Testis (tissue), 3 donors: Measurements from ENCODE around the gene WAPL. TPM values are rescaled to one million over a fixed set of nuclear protein-coding genes. Genes with fewer than 3 reads are reported as not detected.

Experiments
- DNase-seq: peaks from one replicate; pipeline ENCODE4 v3.0.0-alpha.2; 2019
- H3K27ac ChIP-seq, 2 donors: fragments of 200-600 bp; sonication (generic); one replicate each; pipeline ENCODE4 v1.5.1; 2019
- H3K27me3 ChIP-seq: fragments of 200-600 bp; sonication (generic); one replicate; pipeline ENCODE4 v1.5.1; 2019
- H3K36me3 ChIP-seq: fragments of 200-600 bp; sonication (generic); one replicate; pipeline ENCODE4 v1.5.1; 2017; ENCODE audit warnings: low read depth; ENCODE audit errors: missing control alignments
- H3K4me1 ChIP-seq: fragments of 200-600 bp; sonication (generic); one replicate; pipeline ENCODE4 v1.5.1; 2019
- H3K4me3 ChIP-seq, 2 donors: fragments of 200-600 bp; sonication (generic); one replicate each; pipeline ENCODE4 v1.5.1; 2017 to 2019
- H3K9me3 ChIP-seq: fragments of 200-600 bp; sonication (generic); one replicate; pipeline ENCODE4 v1.5.1; 2017
- POLR2A ChIP-seq: fragments of 450-650 bp; IDR thresholded peaks from one replicate; pipeline ENCODE4 v1.6.1; 2017; ENCODE audit warnings: antibody characterized with exemption, mild to moderate bottlenecking, moderate library complexity
- WGBS, 2 donors: methylation state at CpG; one replicate each; pipeline ENCODE4 v1.1.5; 2018; 5-methylcytosine and 5-hydroxymethylcytosine counted together
- intact Hi-C: fragments of 100-400 bp; cut with DNase I; formaldehyde crosslinking; loops from one replicate; pipeline ENCODE4 v1.15.1; 2023; ENCODE audit warnings: low total_unique reads
- polyA plus RNA-seq: library from polyadenylated mRNA; stranded (reverse); fragments of 350-450 nt; fragmentation: Illumina TruSeq; extraction: RNeasy Lipid Tissue Mini Kit (QIAGEN cat#74804); gene quantifications from one replicate; pipeline ENCODE4 v1.2.3, GENCODE V29; 2014; ENCODE audit warnings: low read depth, low replicate concordance; ENCODE audit not compliant: insufficient read depth
- total RNA-seq, 2 donors: library from RNA; depleted of rRNA; stranded (reverse); fragments of >200 nt; gene quantifications; one replicate each; pipeline ENCODE4 v1.2.3, GENCODE V29; 2016
- TF ChIP-seq, protein P1 (sequence below), 3 experiments: fragments of 450-650 bp in 2 of 3; fragments of 200-600 bp in 1 of 3; sonication (generic) in 1 of 3; IDR thresholded peaks; one replicate each; pipeline ENCODE4 v1.5.1; 2016 to 2019; ENCODE audit warnings: antibody characterized with exemption in 3 of 3, mild to moderate bottlenecking in 2 of 3, moderate library complexity in 1 of 3

WAPL gene
- total and polyA plus RNA-seq, 3 donors from 2014 or later = 65.7 to 89.8 (median 80.8) TPM

DNA sequence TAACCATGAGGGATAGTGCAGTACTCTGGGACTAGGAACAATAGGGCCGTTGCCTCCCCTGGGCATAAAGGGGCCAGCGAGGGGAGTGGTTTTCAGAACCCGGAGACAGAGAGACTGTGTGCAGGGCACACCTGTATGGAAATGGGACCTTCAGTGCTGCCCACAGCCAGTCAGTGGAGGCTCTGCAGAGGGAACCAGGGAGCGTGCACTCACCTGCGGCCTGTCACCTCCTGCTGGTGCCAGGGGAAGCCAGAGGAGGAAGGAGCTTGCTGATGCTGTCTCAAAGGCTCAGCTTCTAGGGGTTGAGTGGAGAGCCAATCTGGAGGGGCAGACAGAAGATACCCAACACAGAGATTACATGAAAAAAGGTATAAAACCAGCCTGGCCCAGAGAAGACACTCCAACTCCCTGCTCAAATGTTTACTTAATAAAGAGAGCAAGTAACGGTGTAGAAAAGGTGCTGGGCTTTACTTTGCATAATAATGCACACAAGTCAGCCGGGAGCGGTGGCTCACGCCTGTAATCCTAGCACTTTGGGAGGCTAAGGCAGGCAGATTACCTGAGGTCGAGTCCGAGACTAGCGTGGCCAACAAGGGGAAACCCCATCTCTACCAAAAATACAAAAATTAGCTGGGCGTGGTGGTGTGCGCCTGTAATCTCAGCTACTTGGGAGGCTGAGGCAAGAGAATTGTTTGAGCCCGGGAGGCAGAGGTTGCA lies 35.5 kb upstream of the WAPL start:
- 93 to 94% methylated on average over 15 of the region's 15 CpGs for WGBS, 2 donors
- TF ChIP-seq, protein P1, sequence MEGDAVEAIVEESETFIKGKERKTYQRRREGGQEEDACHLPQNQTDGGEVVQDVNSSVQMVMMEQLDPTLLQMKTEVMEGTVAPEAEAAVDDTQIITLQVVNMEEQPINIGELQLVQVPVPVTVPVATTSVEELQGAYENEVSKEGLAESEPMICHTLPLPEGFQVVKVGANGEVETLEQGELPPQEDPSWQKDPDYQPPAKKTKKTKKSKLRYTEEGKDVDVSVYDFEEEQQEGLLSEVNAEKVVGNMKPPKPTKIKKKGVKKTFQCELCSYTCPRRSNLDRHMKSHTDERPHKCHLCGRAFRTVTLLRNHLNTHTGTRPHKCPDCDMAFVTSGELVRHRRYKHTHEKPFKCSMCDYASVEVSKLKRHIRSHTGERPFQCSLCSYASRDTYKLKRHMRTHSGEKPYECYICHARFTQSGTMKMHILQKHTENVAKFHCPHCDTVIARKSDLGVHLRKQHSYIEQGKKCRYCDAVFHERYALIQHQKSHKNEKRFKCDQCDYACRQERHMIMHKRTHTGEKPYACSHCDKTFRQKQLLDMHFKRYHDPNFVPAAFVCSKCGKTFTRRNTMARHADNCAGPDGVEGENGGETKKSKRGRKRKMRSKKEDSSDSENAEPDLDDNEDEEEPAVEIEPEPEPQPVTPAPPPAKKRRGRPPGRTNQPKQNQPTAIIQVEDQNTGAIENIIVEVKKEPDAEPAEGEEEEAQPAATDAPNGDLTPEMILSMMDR (IDR thresholded peaks at IDR 0.05) = no peak
- TF ChIP-seq POLR2A = no peak
- intact Hi-C loops = no loop called here

DNA sequence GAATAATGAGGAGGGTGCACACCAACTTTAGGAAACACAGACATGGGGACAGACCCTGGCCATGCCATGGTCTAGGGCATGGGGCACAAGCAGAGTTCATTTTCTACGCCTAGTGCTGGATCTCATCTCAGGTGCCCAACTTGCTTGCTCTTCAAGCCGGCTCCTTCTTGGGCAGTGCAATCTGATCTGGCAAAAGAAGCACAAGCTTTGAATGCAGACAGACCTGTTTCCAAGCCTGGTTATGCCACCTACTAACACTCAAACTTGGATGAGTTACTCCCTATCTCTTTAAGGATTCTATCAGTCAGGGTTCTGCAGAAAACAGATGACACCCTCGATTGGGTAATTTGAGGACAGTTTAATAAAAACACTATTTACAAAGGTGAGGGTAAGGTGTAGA lies 34.9 kb upstream of the WAPL start:
- H3K27me3 ChIP-seq = no peaks in the 10 kb centered on the region
- no peak overlapping the region for H3K4me3 ChIP-seq
- H3K4me1 ChIP-seq = no peaks in the 10 kb centered on the region
- WGBS, 2 donors = 80 to 86% methylated on average over 3 of the region's 3 CpGs
- no peaks in the 10 kb centered on the region for H3K36me3 ChIP-seq
- TF ChIP-seq, protein P1 (IDR thresholded peaks at IDR 0.05) = no peak
- TF ChIP-seq POLR2A = no peak
- intact Hi-C loops = no loop called here
- no peak overlapping the region for H3K27ac ChIP-seq
- no peaks in the 10 kb centered on the region for H3K9me3 ChIP-seq
- no peak for DNase-seq

More for the DNA sequence above, 35.5 kb upstream of the WAPL start:
- Histone ChIP-seq H3K27me3 (no peaks in the 10 kb centered on the region), H3K4me1 (no peaks in the 10 kb centered on the region), H3K27ac (no peak overlapping the region), H3K4me3 (no peak overlapping the region), H3K36me3 (no peaks in the 10 kb centered on the region), H3K9me3 (no peaks in the 10 kb centered on the region)
- no peak for DNase-seq

DNA sequence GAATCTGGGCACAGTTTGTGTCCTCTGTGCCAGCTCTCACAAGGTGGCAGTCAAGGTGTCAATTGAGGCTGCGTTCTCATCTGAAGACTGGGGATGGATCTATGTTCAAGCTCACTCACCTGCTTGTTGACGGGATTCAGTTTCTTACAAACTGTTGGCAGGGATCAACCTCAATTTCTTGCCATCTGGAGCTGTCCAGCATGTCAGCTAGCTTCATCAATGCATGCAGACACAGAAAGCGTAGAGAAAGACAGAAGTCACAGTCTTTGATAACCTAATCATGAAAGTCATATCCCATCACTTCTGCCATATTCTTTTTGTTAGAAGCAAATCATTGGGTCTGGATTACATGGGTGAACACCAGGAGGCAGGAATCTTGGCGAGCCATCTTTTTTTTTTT lies 32.0 kb upstream of the WAPL start:
- TF ChIP-seq POLR2A = no peak
- Histone ChIP-seq H3K27ac (no peak overlapping the region), H3K27me3 (no peaks in the 10 kb centered on the region), H3K4me1 (no peaks in the 10 kb centered on the region), H3K36me3 (no peaks in the 10 kb centered on the region), H3K4me3 (no peak overlapping the region), H3K9me3 (no peaks in the 10 kb centered on the region)
- DNase-seq = no peak
- 82% methylated on average over 4 of the region's 4 CpGs for WGBS, 2 donors
- intact Hi-C loops = no loop called here

DNA sequence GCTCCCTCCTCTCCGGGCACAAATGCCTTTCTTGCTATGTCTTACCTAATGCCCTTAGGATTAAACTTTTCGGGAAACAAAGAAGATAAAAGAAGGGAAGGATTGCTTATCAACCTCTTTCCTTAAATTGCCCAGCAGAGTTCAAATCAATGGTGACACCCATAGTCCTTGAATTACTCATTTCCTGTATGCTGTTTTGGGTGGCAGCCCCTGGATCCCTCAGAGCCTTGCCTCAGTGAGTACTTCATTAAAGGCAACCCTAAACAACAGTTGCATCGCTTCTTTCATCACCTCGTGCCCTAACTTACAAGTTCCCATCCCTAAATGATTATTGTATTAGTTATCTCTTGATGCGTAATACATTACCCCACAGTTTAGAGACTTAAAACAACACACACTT lies 31.6 kb upstream of the WAPL start:
- H3K9me3 ChIP-seq = no peaks in the 10 kb centered on the region
- WGBS, 2 donors = 71 to 72% methylated on average over 5 of the region's 5 CpGs
- DNase-seq = no peak

DNA sequence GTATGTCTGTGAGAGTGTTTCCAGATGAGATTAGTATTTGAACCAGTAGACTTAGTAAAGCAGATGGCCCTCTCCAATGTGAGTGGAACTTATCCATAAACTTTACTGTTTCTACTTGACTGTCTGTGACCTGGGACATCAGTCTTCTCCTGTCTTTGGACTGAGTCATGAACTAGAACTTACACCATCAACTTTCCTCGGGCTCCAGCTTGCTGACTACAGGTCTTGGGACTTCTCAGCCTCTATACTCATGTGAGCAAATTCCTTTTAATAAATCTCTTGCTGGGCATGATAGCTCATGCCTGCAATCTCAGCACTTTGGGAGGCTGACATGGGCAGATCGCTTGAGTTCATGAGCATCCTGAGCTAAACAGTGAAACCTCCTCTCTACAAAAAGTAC lies 25.7 kb upstream of the WAPL start:
- H3K27ac ChIP-seq = no peak overlapping the region
- H3K4me3 ChIP-seq = no peak overlapping the region
- TF ChIP-seq, protein P1 (IDR thresholded peaks at IDR 0.05) = no peak
- no peak for TF ChIP-seq POLR2A
- no peak for DNase-seq
- no peaks in the 10 kb centered on the region for H3K27me3 ChIP-seq
- no peaks in the 10 kb centered on the region for H3K36me3 ChIP-seq
- H3K4me1 ChIP-seq = no peaks in the 10 kb centered on the region
- 46 to 75% methylated on average over 2 of the region's 2 CpGs for WGBS, 2 donors
- intact Hi-C loops = no loop called here
- H3K9me3 ChIP-seq = no peaks in the 10 kb centered on the region

More for the DNA sequence above, 31.6 kb upstream of the WAPL start:
- Histone ChIP-seq H3K36me3 (no peaks in the 10 kb centered on the region), H3K27ac (no peak overlapping the region), H3K4me3 (no peak overlapping the region), H3K27me3 (no peaks in the 10 kb centered on the region), H3K4me1 (no peaks in the 10 kb centered on the region)
- TF ChIP-seq POLR2A = no peak
- TF ChIP-seq, protein P1 (IDR thresholded peaks at IDR 0.05) = no peak
- intact Hi-C loops = no loop called here
